HG02840 (cell line): ENCODE measurements around the gene TBPL2.

Experiments used
- ATAC-seq: cut with Tn5 transposase; IDR thresholded peaks from one replicate; pipeline ENCODE4 v1.9.1; 2021; ENCODE audit warnings: mild to moderate bottlenecking, moderate library complexity, moderate number of reproducible peaks; ENCODE audit not compliant: unreplicated experiment, low FRiP score

TBPL2 gene

DNA sequence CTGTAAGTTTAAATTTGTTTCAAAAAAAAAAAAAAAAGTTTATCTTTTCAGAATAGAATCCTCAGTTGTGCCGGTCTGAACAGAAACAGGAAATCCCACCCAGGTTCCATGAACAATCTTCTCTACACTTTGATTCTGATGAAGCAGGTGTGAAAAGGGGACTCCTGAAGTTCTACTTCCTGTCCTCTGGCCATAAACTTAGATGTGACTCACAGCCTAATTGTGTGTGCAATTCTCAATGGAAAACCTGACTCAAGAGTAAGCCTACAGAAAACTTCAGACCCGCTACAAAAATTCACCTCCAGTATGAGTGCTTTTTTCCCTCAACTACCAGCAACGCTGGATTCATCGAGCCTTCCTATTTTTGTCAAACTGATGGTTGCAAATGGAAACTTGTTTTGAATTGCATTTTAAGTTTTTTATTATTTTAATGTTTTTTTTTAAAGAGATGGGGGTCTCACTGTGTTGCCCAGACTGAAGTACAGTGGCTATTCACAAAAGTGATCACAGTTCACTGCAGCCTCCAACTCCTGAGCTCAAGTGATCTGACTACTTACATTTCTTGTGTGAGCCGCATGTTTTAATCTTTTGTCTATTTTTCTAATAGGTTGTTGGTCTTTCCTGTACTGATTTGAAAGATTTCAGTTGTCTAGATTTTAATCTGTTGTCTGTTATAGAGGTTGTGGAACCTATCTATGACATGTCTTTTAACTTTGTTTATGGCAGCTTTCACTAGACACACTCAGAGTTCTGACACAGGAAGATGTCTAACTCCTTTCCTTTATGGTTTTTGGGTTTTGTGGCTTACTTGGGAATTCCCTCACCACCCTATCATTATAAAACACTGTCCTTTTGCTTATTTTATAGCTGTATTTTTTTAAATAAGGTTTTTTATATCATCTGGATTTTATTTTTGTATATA lies 66.4 kb downstream of the TBPL2 start:
- no peak for ATAC-seq

DNA sequence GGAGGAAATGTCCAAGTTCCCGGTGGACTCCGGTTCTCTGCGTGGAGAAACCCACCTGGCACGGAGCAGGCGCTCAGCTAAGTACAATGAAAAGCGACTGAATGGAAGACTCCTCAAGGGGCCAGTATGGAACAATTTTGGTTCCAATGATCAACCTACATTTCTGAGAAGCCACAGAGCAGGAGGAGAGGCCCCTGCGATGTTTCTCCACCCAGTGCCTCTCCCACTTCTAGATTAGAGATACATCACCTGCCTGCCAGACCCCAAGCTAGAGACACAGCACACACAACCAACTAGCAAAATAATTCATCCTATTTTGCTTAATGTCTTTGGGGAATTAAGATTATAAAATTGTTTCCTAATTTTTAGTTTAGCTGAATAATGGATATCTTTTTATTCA lies 67.6 kb downstream of the TBPL2 start:
- ATAC-seq = no peak

DNA sequence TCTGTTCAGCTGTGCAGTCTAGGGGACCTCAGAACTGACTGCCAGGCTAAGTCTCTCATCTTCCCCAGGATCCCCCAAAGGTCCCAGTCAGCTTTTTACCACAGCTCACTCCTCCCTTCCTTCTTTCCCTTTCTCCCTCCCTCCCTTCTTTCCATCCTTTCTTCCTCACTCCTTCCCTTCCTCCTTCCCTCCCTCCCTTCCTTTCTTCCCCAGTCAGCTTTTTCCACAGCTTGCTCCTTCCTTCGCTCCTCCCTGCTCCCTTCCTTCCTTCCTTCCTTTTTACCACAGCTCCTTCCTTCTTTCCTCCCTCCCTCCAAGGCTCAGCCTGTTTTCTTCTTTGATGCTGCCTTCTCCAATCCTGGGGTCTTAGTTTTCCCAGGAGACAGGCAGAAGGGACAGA lies 68.0 kb downstream of the TBPL2 start:
- no peak for ATAC-seq

DNA sequence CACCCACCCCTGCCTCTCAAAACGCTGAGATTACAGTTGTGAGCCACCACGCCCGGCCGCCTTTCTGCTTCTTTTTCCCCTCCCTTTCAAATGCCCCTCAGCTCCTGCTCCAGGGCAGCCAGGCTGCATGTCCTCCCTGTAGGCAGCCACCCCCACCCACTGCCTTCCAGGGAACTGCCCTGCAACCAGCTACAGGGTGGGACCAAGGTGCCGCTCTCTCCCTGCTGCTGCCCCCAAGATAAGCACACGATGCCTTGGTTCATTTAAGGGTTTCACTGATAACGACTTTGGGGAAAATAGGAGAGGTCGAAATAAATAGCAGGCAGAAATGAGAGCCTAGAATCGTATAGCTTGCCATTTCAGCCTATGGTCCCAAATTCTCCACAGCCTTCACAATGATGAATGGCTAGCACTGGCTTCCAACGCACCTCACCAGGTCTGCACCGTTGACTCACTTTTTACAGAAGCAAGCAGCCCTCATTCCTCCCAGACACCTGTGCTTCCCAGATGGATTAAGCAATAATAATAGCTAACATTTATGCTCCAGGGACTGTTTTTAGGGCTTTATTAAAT lies 69.4 kb downstream of the TBPL2 start:
- ATAC-seq = no peak

DNA sequence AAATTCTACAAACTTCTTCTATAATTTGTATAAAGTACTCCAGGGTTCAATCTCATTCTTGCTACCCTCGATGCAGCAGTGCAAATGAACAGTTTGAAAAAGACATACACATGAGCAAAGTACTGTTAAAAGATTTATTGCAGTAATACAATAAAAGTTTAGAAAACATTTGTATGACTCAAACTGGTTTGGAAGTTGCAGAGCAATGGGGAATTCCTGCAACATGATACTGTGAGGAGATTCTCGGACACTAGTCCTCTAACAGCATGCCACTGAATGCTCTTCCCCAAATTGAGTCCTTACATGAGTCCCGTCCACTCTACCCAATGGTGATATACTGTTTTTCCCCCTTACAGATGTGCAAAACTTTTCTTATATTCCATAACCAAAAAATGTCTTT lies 74.1 kb downstream of the TBPL2 start:
- no peak for ATAC-seq
